IPS-18a (cell line): Measurements from ENCODE around the gene OMA1.
"Not testable (repeated sequence)": the region's sequence is repeated elsewhere in the genome, so short reads cannot be mapped to it uniquely, and the experiment has no call there.

Source experiments
- H3K27ac ChIP-seq: one replicate; pipeline ENCODE4 v1.5.1; 2013; ENCODE audit warnings: low read length
- H3K27me3 ChIP-seq: one replicate; pipeline ENCODE4 v1.6.1; 2013; ENCODE audit warnings: mild to moderate bottlenecking, low read length; ENCODE audit not compliant: control insufficient read depth, insufficient read depth
- H3K36me3 ChIP-seq: one replicate; pipeline ENCODE4 v1.6.1; 2013; ENCODE audit warnings: low read depth, low read length; ENCODE audit not compliant: control insufficient read depth
- H3K4me1 ChIP-seq: one replicate; pipeline ENCODE4 v1.6.1; 2013; ENCODE audit warnings: low read depth, low read length; ENCODE audit not compliant: control insufficient read depth
- H3K4me3 ChIP-seq: one replicate; pipeline ENCODE4 v1.5.1; 2013; ENCODE audit warnings: low read length
- H3K9ac ChIP-seq: one replicate; pipeline ENCODE4 v1.6.1; 2013; ENCODE audit warnings: mild to moderate bottlenecking, low read length, moderate library complexity
- H3K9me3 ChIP-seq: one replicate; pipeline ENCODE4 v1.6.1; 2013; ENCODE audit warnings: low read depth, low read length; ENCODE audit not compliant: control insufficient read depth

Gene OMA1

DNA sequence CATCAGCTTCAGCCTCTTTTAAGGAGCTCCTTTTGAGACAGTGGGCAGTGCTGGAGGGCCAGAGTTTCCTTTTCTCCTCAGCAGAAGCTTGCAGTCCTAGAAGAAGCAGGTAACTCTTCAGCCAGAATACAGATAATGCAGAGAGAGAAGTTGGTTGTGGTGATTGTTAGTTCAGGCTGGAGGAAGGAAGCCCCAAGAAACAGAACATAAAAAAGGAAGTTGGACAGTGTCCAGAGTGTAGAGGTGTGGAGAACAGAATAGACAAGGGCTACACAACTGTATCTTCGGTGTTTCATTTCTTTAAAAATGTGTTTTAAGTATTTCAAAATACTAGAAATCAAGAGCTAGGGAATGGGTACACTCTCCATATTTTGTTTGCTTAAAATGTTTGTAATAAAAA, 37.0 kb upstream of the OMA1 start:
- peaks cover under 1% of the 10 kb centered on the region for H3K27me3 ChIP-seq
- no peaks in the 10 kb centered on the region for H3K4me1 ChIP-seq
- H3K27ac ChIP-seq, result no peak overlapping the region
- no peaks in the 10 kb centered on the region for H3K9me3 ChIP-seq
- H3K36me3 ChIP-seq, result no peaks in the 10 kb centered on the region
- no peak overlapping the region for H3K9ac ChIP-seq
- no peak overlapping the region for H3K4me3 ChIP-seq

DNA sequence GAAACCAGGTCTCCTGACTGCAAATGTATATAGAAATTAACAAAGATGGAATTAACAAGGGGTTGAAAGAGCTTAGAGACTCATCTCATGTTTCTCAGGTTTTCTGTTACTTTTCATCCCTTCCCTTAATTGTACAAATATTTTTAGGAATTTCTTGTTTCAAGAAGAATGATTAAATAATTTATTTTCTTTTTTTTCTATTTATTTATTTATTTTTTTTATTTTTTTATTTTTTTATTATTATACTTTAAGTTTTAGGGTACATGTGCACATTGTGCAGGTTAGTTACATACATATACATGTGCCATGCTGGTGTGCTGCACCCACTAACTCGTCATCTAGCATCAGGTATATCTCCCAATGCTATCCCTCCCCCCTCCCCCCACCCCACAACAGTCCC, 35.6 kb upstream of the OMA1 start:
- not testable (repeated sequence) for H3K9ac ChIP-seq, H3K9me3 ChIP-seq, H3K27ac ChIP-seq, H3K4me1 ChIP-seq, H3K36me3 ChIP-seq, H3K4me3 ChIP-seq
- H3K27me3 ChIP-seq, result peaks cover 14% of the 10 kb centered on the region

DNA sequence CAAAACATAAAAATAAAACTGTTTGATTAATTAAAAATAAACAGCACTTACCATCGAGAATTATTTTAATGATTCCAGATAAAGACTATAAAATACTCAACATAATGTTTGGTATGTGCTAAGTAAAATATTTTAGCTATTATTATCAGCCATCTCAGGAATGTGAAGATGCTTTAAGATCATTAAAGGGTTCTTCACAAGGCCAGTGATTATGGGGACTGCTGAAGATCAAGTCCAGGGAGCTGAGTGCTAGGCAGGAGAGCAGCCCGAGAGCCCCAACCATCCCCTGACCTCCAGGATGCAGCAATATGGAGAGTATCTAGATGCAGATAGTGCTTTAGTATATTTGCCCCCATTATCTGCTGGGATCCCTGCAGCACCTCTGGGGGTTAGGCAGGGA, 35.1 kb upstream of the OMA1 start:
- no peaks in the 10 kb centered on the region for H3K36me3 ChIP-seq
- H3K4me3 ChIP-seq, result no peak overlapping the region
- no peaks in the 10 kb centered on the region for H3K9me3 ChIP-seq
- no peak overlapping the region for H3K27ac ChIP-seq
- H3K27me3 ChIP-seq, result peaks cover 19% of the 10 kb centered on the region
- no peaks in the 10 kb centered on the region for H3K4me1 ChIP-seq
- H3K9ac ChIP-seq, result no peak overlapping the region

DNA sequence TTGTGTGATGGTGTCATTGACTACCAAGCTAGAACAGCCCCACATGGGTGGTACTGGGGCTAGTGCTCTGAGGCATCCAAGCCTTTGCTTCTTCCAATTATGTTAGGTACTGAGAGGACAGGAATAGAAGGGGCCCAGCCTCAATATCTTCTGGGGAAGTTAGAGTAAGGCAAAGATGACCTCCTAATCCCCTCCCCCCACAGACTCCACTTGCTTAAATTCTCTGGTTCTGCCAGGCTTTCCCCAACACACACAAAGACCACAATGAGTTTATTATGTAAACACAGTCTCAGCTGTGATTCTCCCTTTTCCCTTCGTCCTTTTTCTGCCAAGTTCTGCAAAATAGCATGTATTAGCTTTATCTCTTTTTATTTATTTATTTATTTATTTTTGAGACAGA, 33.7 kb upstream of the OMA1 start:
- Histone ChIP-seq H3K4me1 (no peaks in the 10 kb centered on the region), H3K4me3 (no peak overlapping the region), H3K27me3 (peaks cover 34% of the 10 kb centered on the region)

DNA sequence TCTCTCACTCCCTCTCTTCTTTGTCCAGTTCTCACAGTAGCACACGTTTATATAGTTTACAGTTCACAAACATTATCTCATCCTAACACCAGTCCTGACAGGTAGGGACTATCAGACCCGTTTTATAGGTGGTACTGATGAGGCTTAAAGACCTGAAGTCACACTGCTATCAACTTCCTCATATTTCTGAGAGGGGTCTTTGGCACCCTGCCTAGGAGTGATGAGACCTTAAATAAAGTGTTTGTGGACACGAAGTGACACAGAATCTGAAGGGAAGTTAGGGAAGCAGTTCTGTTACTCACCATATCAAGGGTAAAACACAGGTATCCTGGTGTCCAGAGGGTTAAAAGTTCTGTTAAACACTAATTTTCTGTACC, 31.1 kb upstream of the OMA1 start:
- Histone ChIP-seq H3K4me1 (peaks cover 14% of the 10 kb centered on the region), H3K27me3 (peaks cover 38% of the 10 kb centered on the region), H3K27ac (no peak overlapping the region), H3K36me3 (no peaks in the 10 kb centered on the region), H3K9me3 (no peaks in the 10 kb centered on the region), H3K4me3 (peak overlapping the region; percentile 49), H3K9ac (no peak overlapping the region)

More for the DNA sequence above, 33.7 kb upstream of the OMA1 start:
- H3K27ac ChIP-seq, result no peak overlapping the region
- H3K9me3 ChIP-seq, result no peaks in the 10 kb centered on the region
- H3K9ac ChIP-seq, result no peak overlapping the region
- H3K36me3 ChIP-seq, result no peaks in the 10 kb centered on the region

DNA sequence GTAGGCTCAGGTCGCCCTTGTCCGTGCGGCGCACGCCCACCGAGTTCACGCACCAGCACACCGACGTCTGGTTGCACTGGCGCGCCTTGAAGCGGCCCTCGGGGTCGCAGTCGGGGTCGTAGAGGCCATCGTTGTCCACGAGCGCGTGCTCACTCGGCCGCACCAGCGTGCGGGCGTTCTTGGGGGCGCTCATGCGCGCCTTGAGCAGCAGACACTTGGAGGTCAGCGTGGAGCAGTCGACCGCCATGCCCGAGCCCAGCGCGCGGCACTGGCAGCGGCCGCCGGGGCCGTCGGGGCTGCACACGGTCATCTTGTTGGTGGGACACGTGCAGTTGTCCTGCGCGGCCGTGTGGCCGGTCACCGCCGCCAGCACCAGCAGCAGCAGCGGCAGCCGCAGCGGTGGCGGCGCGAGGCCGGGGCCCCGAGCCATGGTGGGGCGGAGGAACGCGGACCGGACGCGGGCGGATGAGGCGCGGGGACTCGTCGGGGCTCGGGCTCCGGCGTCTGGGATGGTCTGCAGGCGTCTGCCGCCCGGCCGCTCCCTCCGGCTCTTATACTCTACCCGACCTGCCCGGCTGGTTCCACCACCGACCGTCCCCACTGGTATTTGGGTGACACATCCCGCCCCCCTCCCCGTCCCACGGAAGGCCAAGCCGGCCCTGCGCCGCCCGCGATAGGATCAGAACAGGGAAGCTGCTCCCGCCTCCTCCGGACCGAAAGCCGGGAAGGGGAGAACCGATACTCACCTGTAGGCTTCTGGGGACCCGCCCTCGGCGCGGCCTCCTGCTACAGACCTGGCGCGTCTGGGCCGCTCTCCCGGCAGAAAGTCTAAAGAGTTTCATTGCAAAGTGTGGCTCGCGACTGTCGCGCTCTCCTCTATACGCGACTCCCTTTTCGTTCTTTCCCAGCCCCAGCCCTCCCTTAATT, 30.5 kb upstream of the OMA1 start, which contains the start of gene TACSTD2:
TACSTD2 (minus strand) TSS at position 526 of the 927 bp plus-strand sequence; CDS start at position 430, 96 bp downstream.
- Histone ChIP-seq H3K27me3 (peaks cover 38% of the 10 kb centered on the region), H3K36me3 (no peaks in the 10 kb centered on the region), H3K9me3 (no peaks in the 10 kb centered on the region), H3K27ac (no peak within 1 kb of the TSS), H3K4me1 (peaks cover 17% of the 10 kb centered on the region), H3K9ac (no peak within 1 kb of the TSS), H3K4me3 (peak within 1 kb of the TSS; percentile 49)

DNA sequence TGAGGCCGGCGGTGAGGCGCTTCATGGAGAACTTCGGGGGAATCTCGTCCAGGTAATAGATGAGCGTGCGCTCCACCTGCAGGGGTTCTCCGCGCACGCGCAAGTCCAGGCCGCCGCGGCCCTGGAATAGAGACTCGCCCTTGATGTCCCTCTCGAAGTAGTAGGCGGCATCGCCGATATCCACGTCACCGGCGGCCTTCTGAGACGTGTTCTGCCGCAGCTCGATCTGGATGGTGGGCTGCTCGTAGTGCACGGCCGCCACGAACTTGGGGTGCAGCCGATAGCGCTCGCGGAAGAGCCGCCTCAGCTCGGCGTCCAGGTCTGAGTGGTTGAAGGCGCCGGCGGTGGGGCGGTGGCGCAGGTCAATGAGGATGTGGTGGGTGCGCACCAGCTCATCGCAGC, 29.8 kb upstream of the OMA1 start:
- H3K9me3 ChIP-seq, result no peaks in the 10 kb centered on the region
- no peaks in the 10 kb centered on the region for H3K36me3 ChIP-seq
- peak overlapping the region; percentile 49 for H3K4me3 ChIP-seq
- no peak overlapping the region for H3K27ac ChIP-seq
- H3K9ac ChIP-seq, result no peak overlapping the region
- H3K27me3 ChIP-seq, result peaks cover 38% of the 10 kb centered on the region
- peaks cover 17% of the 10 kb centered on the region for H3K4me1 ChIP-seq

DNA sequence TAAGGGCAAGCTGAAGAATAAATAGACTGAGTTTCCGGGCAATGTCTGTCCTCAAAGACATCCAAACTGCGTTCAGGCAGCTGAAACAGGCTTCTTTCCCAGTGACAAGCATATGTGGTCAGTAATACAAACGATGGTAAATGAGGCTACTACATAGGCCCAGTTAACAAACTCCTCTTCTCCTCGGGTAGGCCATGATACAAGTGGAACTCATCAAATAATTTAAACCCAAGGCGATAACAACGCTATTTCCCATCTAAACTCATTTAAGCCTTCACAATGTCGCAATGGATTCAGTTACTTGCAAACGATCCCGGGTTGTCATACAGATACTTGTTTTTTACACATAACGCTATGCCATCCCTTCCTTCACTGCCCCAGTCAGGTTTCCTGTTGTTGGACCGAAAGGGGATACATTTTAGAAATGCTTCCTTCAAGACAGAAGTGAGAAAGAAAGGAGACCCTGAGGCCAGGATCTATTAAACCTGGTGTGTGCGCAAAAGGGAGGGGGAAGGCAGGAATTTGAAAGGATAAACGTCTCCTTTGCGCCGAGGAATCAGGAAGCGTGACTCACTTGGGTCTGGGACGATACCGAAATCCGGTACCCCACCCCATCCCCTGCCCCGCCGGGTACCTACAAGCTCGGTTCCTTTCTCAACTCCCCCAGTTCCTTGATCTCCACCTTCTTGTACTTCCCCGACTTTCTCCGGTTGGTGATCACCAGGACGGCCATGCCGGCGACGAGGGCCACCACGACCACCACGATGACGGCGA, 29.2 kb upstream of the OMA1 start:
- Histone ChIP-seq H3K9ac (no peak overlapping the region), H3K4me1 (peaks cover 17% of the 10 kb centered on the region), H3K27me3 (peaks cover 38% of the 10 kb centered on the region), H3K27ac (no peak overlapping the region), H3K36me3 (no peaks in the 10 kb centered on the region), H3K9me3 (no peaks in the 10 kb centered on the region), H3K4me3 (no peak overlapping the region)

DNA sequence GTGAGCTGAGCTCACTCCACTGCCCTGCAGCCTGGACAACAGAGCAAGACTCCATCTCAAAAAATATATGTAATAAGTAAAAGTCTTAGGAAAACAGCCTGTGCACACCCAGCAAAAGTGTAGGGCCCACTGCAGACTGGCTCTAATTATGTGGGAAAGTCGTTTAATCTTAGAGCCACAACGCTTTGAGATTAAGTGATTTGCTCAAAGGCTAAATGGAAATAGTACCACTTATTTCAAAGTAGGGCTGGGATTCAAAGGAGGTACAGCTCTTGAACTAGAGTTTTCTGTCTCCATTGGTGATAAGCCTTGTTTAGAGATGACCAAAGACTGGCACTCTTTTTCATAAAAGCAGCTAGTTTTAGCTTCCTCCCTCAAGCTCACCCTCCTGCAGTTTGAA, 28.3 kb upstream of the OMA1 start:
- Histone ChIP-seq H3K27me3 (peaks cover 38% of the 10 kb centered on the region), H3K4me1 (peaks cover 17% of the 10 kb centered on the region), H3K9ac (no peak overlapping the region), H3K9me3 (no peaks in the 10 kb centered on the region), H3K36me3 (no peaks in the 10 kb centered on the region), H3K4me3 (no peak overlapping the region), H3K27ac (no peak overlapping the region)

DNA sequence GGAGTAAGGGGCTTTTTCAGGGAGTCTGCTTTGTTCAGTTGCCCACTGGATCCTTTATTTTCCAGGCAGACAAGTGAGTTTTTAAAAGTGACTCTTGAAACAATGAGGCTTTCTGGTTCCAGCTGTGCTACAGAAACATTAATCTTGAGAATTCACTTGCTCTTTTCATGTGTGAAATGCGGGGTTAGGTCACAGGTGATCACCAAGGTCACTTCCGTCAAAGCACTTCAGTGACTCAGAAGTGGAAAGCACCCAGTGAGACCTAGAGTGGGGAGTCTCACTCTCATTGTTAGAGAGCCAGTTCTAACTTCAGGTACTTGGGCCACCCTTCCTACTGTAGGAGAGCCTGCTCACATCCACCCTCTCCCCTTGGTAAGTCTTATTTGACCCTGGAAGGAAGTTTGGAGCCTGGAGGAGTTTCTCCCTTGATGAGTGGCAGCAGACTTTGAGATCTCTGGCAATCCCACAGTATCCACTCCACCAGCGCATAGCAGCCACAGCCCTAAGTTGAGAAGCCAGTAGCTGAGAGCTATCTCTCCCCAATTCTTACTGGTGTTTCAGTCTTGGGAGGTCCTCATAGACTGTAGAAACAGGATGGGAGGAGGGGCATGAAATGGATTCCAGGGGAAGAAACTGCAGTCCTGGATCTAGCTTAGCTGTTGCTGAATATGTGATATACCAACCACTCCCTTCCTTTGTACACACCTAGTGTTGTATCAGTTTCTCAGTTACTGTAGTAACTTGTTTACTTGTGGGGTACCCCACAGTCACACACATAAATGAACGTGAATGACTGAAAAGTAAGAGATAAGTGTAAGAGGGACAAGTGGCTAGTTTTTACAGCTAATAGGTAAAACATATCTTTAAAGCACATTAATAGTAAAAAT, 27.4 kb upstream of the OMA1 start:
- Histone ChIP-seq H3K9ac (no peak overlapping the region), H3K36me3 (no peaks in the 10 kb centered on the region), H3K27ac (no peak overlapping the region), H3K4me1 (peaks cover 17% of the 10 kb centered on the region), H3K4me3 (no peak overlapping the region), H3K27me3 (peaks cover 38% of the 10 kb centered on the region), H3K9me3 (no peaks in the 10 kb centered on the region)

DNA sequence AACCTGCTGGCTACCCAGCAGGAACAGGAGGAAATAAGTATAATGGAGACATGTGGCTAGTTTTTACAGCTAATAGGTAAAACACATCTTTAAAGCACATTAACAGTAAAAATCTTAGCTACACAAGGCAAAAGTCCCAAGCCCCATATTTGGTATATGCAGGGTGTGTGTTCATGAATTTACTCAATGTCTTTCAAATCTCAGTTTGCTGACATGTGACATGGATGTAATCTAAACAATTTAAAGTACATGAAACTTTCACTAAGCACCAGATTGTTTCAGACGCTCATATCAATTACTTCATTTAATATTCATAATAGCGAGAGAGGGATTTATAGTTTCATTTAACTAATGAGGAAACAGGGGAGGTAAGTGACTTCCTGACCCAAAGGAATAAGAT, 26.6 kb upstream of the OMA1 start:
- Histone ChIP-seq H3K27ac (no peak overlapping the region), H3K27me3 (peaks cover 34% of the 10 kb centered on the region), H3K4me1 (peaks cover 21% of the 10 kb centered on the region), H3K4me3 (no peak overlapping the region), H3K36me3 (no peaks in the 10 kb centered on the region), H3K9me3 (no peaks in the 10 kb centered on the region), H3K9ac (no peak overlapping the region)
